K562 (cell line): ENCODE results near the gene SYNPO2.

Experiments used
- EZH2 ChIP-seq: IDR thresholded peaks from 2 replicates; pipeline ENCODE4 v1.6.1; 2012; ENCODE audit warnings: low read depth, mild to moderate bottlenecking, inconsistent platforms, low read length, borderline replicate concordance
- FOXJ3 ChIP-seq: sonication (generic); formaldehyde crosslinking; IDR thresholded peaks from 2 replicates; pipeline ENCODE4 v1.4.0; 2020; ENCODE audit warnings: mild to moderate bottlenecking, missing genetic modification reagents
- MAZ ChIP-seq, 2 experiments: fragments of 450-650 bp in 1 of 2; sonication (generic) in 1 of 2; formaldehyde crosslinking; IDR thresholded peaks in 1 of 2; conservative IDR thresholded peaks in 1 of 2; 2 replicates each; pipeline versions ENCODE4 v1.4.0 to v1.5.0; 2020; ENCODE audit warnings: mild to moderate bottlenecking in 1 of 2, missing genetic modification reagents in 1 of 2
- PTTG1 ChIP-seq: fragments of 450-650 bp; IDR thresholded peaks from 2 replicates; pipeline ENCODE4 v1.6.1; 2016; ENCODE audit warnings: low read depth, mild to moderate bottlenecking, missing genetic modification characterization, missing compliant biosample characterization
- PYGO2 ChIP-seq: fragments of 450-650 bp; IDR thresholded peaks from 2 replicates; pipeline ENCODE4 v1.6.1; 2016; ENCODE audit warnings: mild to moderate bottlenecking, missing genetic modification characterization, moderate library complexity, missing compliant biosample characterization
- SP1 ChIP-seq: sonication (generic); formaldehyde crosslinking; IDR thresholded peaks from 2 replicates; pipeline ENCODE4 v1.8.1; 2022; ENCODE audit warnings: mild to moderate bottlenecking, missing genetic modification reagents
- TAF1 ChIP-seq: IDR thresholded peaks from 2 replicates; pipeline ENCODE4 v1.6.1; 2011; ENCODE audit warnings: mild to moderate bottlenecking, low read length, moderate library complexity; ENCODE audit not compliant: insufficient read depth, control insufficient read depth, severe bottlenecking; ENCODE audit errors: extremely low read depth
- ZNF184 ChIP-seq: sonication (generic); formaldehyde crosslinking; IDR thresholded peaks from 2 replicates; pipeline ENCODE4 v1.5.0; 2020; ENCODE audit warnings: missing genetic modification reagents
- ZNF24 ChIP-seq: fragments of 450-650 bp; IDR thresholded peaks from 2 replicates; pipeline ENCODE4 v1.6.1; 2016
- TF ChIP-seq, protein P1 (sequence below), 3 experiments: IDR thresholded peaks in 2 of 3; conservative IDR thresholded peaks in 1 of 3; 2 replicates each; pipeline ENCODE4 v1.5.1; 2011 to 2012; ENCODE audit warnings: low read length in 3 of 3, mild to moderate bottlenecking in 3 of 3, control low read depth in 2 of 3, improper control_type of control experiment in 1 of 3, inconsistent platforms in 1 of 3, low read depth in 1 of 3, mixed read lengths in 1 of 3, moderate library complexity in 1 of 3; ENCODE audit not compliant: insufficient read depth in 2 of 3
- TF ChIP-seq, protein P2 (sequence below): sonication (generic); formaldehyde crosslinking; IDR thresholded peaks from 2 replicates; pipeline ENCODE4 v1.9.0; 2022; ENCODE audit warnings: mild to moderate bottlenecking, missing genetic modification reagents
- TF ChIP-seq, protein P3 (sequence below): fragments of 450-650 bp; IDR thresholded peaks from 2 replicates; pipeline ENCODE4 v1.6.1; 2016; ENCODE audit warnings: antibody characterized with exemption
- TF ChIP-seq, protein P4 (sequence below): fragments of 200-600 bp; sonication (generic); IDR thresholded peaks from one replicate; pipeline ENCODE4 v1.6.1; 2012; ENCODE audit warnings: mild to moderate bottlenecking, low read depth, low read length, inconsistent platforms

DNA sequence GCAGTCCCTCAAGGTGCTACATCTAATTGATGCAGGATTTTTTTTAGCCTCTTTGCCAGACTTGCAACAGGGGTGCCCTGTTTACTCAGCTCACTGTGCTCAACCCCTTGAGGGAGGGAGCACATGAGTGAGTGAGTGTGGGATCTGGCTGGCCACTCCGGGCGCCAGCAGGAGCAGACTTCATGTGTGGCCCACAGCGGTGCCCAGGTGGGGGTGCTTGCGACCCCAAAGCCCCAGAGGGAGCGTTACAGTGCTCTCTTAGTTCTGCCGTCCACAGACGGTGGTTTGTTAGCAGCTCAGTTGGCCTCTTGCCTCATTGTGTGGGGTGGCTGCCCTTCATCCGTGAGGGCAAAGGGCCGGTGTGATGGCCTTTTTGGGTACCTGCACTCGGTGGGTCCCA lies 165.3 kb downstream of the SYNPO2 start:
- TF ChIP-seq, protein P1, sequence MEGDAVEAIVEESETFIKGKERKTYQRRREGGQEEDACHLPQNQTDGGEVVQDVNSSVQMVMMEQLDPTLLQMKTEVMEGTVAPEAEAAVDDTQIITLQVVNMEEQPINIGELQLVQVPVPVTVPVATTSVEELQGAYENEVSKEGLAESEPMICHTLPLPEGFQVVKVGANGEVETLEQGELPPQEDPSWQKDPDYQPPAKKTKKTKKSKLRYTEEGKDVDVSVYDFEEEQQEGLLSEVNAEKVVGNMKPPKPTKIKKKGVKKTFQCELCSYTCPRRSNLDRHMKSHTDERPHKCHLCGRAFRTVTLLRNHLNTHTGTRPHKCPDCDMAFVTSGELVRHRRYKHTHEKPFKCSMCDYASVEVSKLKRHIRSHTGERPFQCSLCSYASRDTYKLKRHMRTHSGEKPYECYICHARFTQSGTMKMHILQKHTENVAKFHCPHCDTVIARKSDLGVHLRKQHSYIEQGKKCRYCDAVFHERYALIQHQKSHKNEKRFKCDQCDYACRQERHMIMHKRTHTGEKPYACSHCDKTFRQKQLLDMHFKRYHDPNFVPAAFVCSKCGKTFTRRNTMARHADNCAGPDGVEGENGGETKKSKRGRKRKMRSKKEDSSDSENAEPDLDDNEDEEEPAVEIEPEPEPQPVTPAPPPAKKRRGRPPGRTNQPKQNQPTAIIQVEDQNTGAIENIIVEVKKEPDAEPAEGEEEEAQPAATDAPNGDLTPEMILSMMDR (IDR thresholded peaks at IDR 0.05 in 2 of 3, conservative IDR thresholded peaks at IDR 0.05 in 1 of 3; ENCODE audit: insufficient read depth in 2 of 3, low read depth in 1 of 3, low read length in 3 of 3) = no peak
- TF ChIP-seq, protein P2, sequence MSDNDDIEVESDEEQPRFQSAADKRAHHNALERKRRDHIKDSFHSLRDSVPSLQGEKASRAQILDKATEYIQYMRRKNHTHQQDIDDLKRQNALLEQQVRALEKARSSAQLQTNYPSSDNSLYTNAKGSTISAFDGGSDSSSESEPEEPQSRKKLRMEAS (CRISPR knock-in tag) = no peak
- TF ChIP-seq TAF1 = no peak
- no peak for TF ChIP-seq SP1
- no peak for TF ChIP-seq PTTG1 (tag)
- TF ChIP-seq PYGO2 = no peak
- TF ChIP-seq ZNF24 = no peak
- TF ChIP-seq, protein P3, sequence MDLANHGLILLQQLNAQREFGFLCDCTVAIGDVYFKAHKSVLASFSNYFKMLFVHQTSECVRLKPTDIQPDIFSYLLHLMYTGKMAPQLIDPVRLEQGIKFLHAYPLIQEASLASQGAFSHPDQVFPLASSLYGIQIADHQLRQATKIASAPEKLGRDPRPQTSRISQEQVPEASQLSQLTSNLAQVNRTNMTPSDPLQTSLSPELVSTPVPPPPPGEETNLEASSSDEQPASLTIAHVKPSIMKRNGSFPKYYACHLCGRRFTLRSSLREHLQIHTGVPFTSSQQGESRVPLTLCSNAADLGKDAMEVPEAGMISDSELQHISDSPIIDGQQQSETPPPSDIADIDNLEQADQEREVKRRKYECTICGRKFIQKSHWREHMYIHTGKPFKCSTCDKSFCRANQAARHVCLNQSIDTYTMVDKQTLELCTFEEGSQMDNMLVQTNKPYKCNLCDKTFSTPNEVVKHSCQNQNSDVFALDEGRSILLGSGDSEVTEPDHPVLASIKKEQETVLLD = no peak
- no peak for TF ChIP-seq MAZ (CRISPR knock-in tag; conservative IDR thresholded peaks at IDR 0.05 in 1 of 2, IDR thresholded peaks at IDR 0.05 in 1 of 2)
- TF ChIP-seq, protein P4, sequence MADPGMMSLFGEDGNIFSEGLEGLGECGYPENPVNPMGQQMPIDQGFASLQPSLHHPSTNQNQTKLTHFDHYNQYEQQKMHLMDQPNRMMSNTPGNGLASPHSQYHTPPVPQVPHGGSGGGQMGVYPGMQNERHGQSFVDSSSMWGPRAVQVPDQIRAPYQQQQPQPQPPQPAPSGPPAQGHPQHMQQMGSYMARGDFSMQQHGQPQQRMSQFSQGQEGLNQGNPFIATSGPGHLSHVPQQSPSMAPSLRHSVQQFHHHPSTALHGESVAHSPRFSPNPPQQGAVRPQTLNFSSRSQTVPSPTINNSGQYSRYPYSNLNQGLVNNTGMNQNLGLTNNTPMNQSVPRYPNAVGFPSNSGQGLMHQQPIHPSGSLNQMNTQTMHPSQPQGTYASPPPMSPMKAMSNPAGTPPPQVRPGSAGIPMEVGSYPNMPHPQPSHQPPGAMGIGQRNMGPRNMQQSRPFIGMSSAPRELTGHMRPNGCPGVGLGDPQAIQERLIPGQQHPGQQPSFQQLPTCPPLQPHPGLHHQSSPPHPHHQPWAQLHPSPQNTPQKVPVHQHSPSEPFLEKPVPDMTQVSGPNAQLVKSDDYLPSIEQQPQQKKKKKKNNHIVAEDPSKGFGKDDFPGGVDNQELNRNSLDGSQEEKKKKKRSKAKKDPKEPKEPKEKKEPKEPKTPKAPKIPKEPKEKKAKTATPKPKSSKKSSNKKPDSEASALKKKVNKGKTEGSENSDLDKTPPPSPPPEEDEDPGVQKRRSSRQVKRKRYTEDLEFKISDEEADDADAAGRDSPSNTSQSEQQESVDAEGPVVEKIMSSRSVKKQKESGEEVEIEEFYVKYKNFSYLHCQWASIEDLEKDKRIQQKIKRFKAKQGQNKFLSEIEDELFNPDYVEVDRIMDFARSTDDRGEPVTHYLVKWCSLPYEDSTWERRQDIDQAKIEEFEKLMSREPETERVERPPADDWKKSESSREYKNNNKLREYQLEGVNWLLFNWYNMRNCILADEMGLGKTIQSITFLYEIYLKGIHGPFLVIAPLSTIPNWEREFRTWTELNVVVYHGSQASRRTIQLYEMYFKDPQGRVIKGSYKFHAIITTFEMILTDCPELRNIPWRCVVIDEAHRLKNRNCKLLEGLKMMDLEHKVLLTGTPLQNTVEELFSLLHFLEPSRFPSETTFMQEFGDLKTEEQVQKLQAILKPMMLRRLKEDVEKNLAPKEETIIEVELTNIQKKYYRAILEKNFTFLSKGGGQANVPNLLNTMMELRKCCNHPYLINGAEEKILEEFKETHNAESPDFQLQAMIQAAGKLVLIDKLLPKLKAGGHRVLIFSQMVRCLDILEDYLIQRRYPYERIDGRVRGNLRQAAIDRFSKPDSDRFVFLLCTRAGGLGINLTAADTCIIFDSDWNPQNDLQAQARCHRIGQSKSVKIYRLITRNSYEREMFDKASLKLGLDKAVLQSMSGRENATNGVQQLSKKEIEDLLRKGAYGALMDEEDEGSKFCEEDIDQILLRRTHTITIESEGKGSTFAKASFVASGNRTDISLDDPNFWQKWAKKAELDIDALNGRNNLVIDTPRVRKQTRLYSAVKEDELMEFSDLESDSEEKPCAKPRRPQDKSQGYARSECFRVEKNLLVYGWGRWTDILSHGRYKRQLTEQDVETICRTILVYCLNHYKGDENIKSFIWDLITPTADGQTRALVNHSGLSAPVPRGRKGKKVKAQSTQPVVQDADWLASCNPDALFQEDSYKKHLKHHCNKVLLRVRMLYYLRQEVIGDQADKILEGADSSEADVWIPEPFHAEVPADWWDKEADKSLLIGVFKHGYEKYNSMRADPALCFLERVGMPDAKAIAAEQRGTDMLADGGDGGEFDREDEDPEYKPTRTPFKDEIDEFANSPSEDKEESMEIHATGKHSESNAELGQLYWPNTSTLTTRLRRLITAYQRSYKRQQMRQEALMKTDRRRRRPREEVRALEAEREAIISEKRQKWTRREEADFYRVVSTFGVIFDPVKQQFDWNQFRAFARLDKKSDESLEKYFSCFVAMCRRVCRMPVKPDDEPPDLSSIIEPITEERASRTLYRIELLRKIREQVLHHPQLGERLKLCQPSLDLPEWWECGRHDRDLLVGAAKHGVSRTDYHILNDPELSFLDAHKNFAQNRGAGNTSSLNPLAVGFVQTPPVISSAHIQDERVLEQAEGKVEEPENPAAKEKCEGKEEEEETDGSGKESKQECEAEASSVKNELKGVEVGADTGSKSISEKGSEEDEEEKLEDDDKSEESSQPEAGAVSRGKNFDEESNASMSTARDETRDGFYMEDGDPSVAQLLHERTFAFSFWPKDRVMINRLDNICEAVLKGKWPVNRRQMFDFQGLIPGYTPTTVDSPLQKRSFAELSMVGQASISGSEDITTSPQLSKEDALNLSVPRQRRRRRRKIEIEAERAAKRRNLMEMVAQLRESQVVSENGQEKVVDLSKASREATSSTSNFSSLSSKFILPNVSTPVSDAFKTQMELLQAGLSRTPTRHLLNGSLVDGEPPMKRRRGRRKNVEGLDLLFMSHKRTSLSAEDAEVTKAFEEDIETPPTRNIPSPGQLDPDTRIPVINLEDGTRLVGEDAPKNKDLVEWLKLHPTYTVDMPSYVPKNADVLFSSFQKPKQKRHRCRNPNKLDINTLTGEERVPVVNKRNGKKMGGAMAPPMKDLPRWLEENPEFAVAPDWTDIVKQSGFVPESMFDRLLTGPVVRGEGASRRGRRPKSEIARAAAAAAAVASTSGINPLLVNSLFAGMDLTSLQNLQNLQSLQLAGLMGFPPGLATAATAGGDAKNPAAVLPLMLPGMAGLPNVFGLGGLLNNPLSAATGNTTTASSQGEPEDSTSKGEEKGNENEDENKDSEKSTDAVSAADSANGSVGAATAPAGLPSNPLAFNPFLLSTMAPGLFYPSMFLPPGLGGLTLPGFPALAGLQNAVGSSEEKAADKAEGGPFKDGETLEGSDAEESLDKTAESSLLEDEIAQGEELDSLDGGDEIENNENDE = no peak
- no peak for TF ChIP-seq ZNF184
- no peak for TF ChIP-seq EZH2
- TF ChIP-seq FOXJ3 = no peak
